GM23338 (cell line): ENCODE data around the gene ELOVL6. TPM values are rescaled to one million over a fixed set of nuclear protein-coding genes. Genes with fewer than 3 reads are reported as not detected.

Source experiments
- ATAC-seq: fragments of 200-7000 bp; cut with Tn5 transposase; 3 replicates; pipeline ENCODE4 v1.9.1; 2020
- DNase-seq: peaks from one replicate; pipeline ENCODE4 v3.0.0-alpha.2; 2015; ENCODE audit warnings: low spot score
- H2AFZ ChIP-seq: fragments of 200-600 bp; sonication (generic); 2 replicates; pipeline ENCODE4 v1.8.0; 2016; ENCODE audit warnings: antibody characterized with exemption, mild to moderate bottlenecking, moderate library complexity
- H3F3A ChIP-seq: fragments of 200-600 bp; sonication (generic); replicated peaks from 2 replicates; pipeline ENCODE4 v1.8.0; 2017; ENCODE audit warnings: antibody characterized with exemption, mixed run types, low read depth
- H3K27ac ChIP-seq: fragments of 200-600 bp; sonication (generic); 2 replicates; pipeline ENCODE4 v1.6.1; 2016; ENCODE audit warnings: low read depth
- H3K27me3 ChIP-seq: fragments of 200-600 bp; sonication (generic); 2 replicates; pipeline ENCODE4 v1.8.0; 2016; ENCODE audit warnings: mild to moderate bottlenecking, mixed run types, moderate library complexity; ENCODE audit not compliant: insufficient read depth
- H3K36me3 ChIP-seq: fragments of 200-600 bp; sonication (generic); 2 replicates; pipeline ENCODE4 v1.8.0; 2016; ENCODE audit warnings: mild to moderate bottlenecking; ENCODE audit not compliant: insufficient read depth
- H3K4me1 ChIP-seq: fragments of 200-600 bp; sonication (generic); 2 replicates; pipeline ENCODE4 v1.8.0; 2016; ENCODE audit warnings: mild to moderate bottlenecking, moderate library complexity; ENCODE audit not compliant: insufficient read depth
- H3K4me2 ChIP-seq: fragments of 200-600 bp; sonication (generic); 2 replicates; pipeline ENCODE4 v1.7.1; 2017; ENCODE audit warnings: mixed run types
- H3K4me3 ChIP-seq: fragments of 200-600 bp; sonication (generic); 2 replicates; pipeline ENCODE4 v1.6.1; 2016; ENCODE audit warnings: mixed run types
- H3K79me2 ChIP-seq: fragments of 200-600 bp; sonication (generic); replicated peaks from 2 replicates; pipeline ENCODE4 v1.8.0; 2017; ENCODE audit warnings: mild to moderate bottlenecking; ENCODE audit not compliant: insufficient read depth
- H3K9me2 ChIP-seq: fragments of 200-600 bp; sonication (generic); 2 replicates; pipeline ENCODE4 v1.8.0; 2017; ENCODE audit not compliant: insufficient read depth
- H4K20me1 ChIP-seq: fragments of 200-600 bp; sonication (generic); replicated peaks from 2 replicates; pipeline ENCODE4 v1.8.0; 2017; ENCODE audit warnings: mild to moderate bottlenecking; ENCODE audit not compliant: insufficient read depth
- H3K27ac Mint-ChIP-seq: 2 replicates; pipeline ENCODE4 v1.8.0; 2020; ENCODE audit warnings: inconsistent platforms, mild to moderate bottlenecking, moderate library complexity, mixed read lengths
- H3K27me3 Mint-ChIP-seq: 3 replicates; pipeline ENCODE4 v1.8.0; 2022; ENCODE audit warnings: low read depth, mild to moderate bottlenecking, moderate library complexity, mixed read lengths, inconsistent platforms; ENCODE audit not compliant: insufficient read depth, poor library complexity
- H3K36me3 Mint-ChIP-seq: 3 replicates; pipeline ENCODE4 v1.8.0; 2021; ENCODE audit warnings: low read depth, mild to moderate bottlenecking, inconsistent platforms, moderate library complexity, mixed read lengths
- H3K4me1 Mint-ChIP-seq: 3 replicates; pipeline ENCODE4 v1.8.0; 2020; ENCODE audit warnings: mild to moderate bottlenecking, inconsistent platforms, mixed read lengths
- H3K4me3 Mint-ChIP-seq: 3 replicates; pipeline ENCODE4 v1.8.0; 2021; ENCODE audit warnings: moderate library complexity, mild to moderate bottlenecking, inconsistent platforms, mixed read lengths
- H3K9me3 Mint-ChIP-seq: 3 replicates; pipeline ENCODE4 v1.8.0; 2020; ENCODE audit warnings: moderate library complexity, mild to moderate bottlenecking, inconsistent platforms, mixed read lengths
- CREB1 ChIP-seq: fragments of 250-450 bp; sonication (Bioruptor Pico); IDR thresholded peaks from 2 replicates; pipeline ENCODE4 v1.5.0; 2020; ENCODE audit warnings: low read depth, mild to moderate bottlenecking, moderate library complexity
- CTCF ChIP-seq, 2 experiments: fragments of 200-600 bp in 1 of 2; sonication (generic) in 1 of 2; conservative IDR thresholded peaks; 2 replicates each; pipeline versions ENCODE4 v1.5.1 to v1.6.1; 2016 to 2017; ENCODE audit warnings: antibody characterized with exemption in 2 of 2, low read depth in 2 of 2, mild to moderate bottlenecking in 2 of 2, moderate library complexity in 1 of 2
- ETS1 ChIP-seq: IDR thresholded peaks from 2 replicates; pipeline ENCODE4 v1.6.1; 2016; ENCODE audit warnings: antibody characterized with exemption
- JUNB ChIP-seq: IDR thresholded peaks from one replicate; pipeline ENCODE4 v1.6.1; 2016; ENCODE audit warnings: antibody characterized with exemption; ENCODE audit not compliant: unreplicated experiment
- POLR2AphosphoS5 ChIP-seq: IDR thresholded peaks from 2 replicates; pipeline ENCODE4 v1.6.1; 2016; ENCODE audit warnings: antibody characterized with exemption, low read depth
- ZNF331 ChIP-seq: fragments of 250-450 bp; sonication (Bioruptor Pico); IDR thresholded peaks from 2 replicates; pipeline ENCODE4 v1.5.0; 2020; ENCODE audit warnings: low read depth, mild to moderate bottlenecking, moderate library complexity
- ZNF462 ChIP-seq: fragments of 250-450 bp; sonication (Bioruptor Pico); IDR thresholded peaks from 2 replicates; pipeline ENCODE4 v1.5.0; 2020; ENCODE audit warnings: mild to moderate bottlenecking, moderate library complexity
- polyA plus RNA-seq: library from polyadenylated mRNA; unstranded; fragments of >200 nt; fragmentation: Nextera tagmentation; extraction: Ambion mirVana; gene quantifications from 2 replicates; pipeline ENCODE4 v1.2.1, GENCODE V29; 2016
- total RNA-seq: library from RNA; depleted of rRNA; stranded (reverse); fragments of >200 nt; shearing (Covaris generic); gene quantifications from 2 replicates; pipeline ENCODE4 v1.2.3, GENCODE V29; 2014

ELOVL6 gene
- total and polyA plus RNA-seq, 2 experiments from 2014 or later, result 82.7 to 89.5 TPM

- TF ChIP-seq CTCF (conservative IDR thresholded peaks at IDR 0.05; ENCODE audit: low read depth in 2 of 2) (no peak), ETS1 (no peak), CREB1 (CRISPR knock-in tag) (no peak), JUNB (no peak), ZNF331 (CRISPR knock-in tag) (no peak), ZNF462 (CRISPR knock-in tag) (no peak), POLR2AphosphoS5 (no peak)
- Histone ChIP-seq H3K4me3 (no peak overlapping the region), H2AFZ (no peak overlapping the region), H3K27me3 (no peaks in the 10 kb centered on the region), H3K27ac (no peak overlapping the region), H3K9me2 (no peaks in the 10 kb centered on the region), H3K79me2 (peaks cover 71% of the 10 kb centered on the region), H3K4me2 (no peak overlapping the region), H3K36me3 (peaks cover 5% of the 10 kb centered on the region; the same call in 1 of the 2 replicates), H3F3A (no peaks in the 10 kb centered on the region), H4K20me1 (peaks cover 5% of the 10 kb centered on the region; the same call in 1 of the 2 replicates), H3K4me1 (no peaks in the 10 kb centered on the region)
- H3K27me3 Mint-ChIP-seq, result no peaks in the 10 kb centered on the region
- H3K4me1 Mint-ChIP-seq, result peaks cover 23% of the 10 kb centered on the region
- H3K9me3 Mint-ChIP-seq, result peaks cover 12% of the 10 kb centered on the region
- DNase-seq, result no peak
- H3K36me3 Mint-ChIP-seq, result peaks cover 40% of the 10 kb centered on the region
- ATAC-seq, result no peak
- H3K27ac Mint-ChIP-seq, result no peak overlapping the region
- no peak overlapping the region for H3K4me3 Mint-ChIP-seq
These were observed 122.5 kb downstream of the ELOVL6 start for GRCh38 chr4:110075891-110076290.
